Mammary microvascular endothelial cell (primary cell): ENCODE results near the gene ALOX15. TPM values are rescaled to one million over a fixed set of nuclear protein-coding genes. Genes with fewer than 3 reads are reported as not detected.

Experiments used
- total RNA-seq: library from RNA; depleted of rRNA; stranded (reverse); fragments of >200 nt; gene quantifications from 2 replicates; pipeline ENCODE4 v1.2.3, GENCODE V29; 2015

ALOX15 gene
- total RNA-seq = not detected in 2 replicates

DNA sequence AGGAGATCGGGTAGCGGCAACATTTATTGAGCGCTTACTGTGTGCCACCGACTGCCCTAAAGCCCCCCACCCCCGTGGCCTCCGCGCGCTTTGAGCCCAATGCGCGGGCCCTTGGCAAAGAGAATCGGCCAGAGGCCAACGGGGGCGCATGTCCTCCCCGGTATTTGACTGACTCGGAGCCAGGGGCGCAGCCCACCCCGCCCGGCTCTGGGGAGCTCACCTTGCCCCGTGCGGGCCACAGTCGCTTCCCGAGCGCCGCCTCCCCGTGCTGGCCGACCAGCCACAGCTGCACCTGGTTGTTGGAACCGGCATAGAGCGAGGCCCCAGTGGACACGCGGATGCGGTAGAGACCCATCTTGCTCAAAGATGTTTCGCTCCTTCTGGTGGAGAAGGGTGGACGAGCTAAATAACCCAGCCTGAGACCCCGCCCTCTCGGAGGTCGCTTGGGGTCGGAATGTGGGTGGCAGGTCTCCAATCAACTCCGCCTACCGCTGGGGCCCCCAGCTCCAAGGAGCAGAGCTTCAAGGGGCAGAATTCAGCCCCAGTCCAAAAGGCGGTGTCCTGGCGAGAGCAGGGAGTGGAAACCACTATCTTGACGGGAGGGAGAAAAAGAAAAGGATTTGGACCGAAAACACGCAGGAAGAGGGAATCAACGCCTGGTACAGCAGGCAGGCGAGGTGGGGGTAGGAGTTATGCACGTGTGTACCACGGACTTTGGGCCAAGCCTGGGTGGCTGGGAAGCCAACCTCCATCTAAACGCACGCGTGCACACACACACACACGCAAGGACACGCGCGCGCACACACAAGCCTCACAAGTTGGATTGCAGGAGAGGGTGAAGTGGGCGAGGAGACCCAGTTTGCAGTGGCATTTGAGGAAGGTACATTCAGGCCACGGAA, at the start of gene ALOX15:
Gene ALOX15 (minus strand): TSS at position 382 of the 899 bp plus-strand sequence. CDS start 27 bp downstream, at position 355.

GRCh38 chr17:4584101-4584916, 57.2 kb downstream of the ALOX15 start, which contains the start of gene SMTNL2:
Gene SMTNL2, plus strand, starts transcription at chr17:4584529. Its CDS starts 77 bp downstream, at chr17:4584606.

Other genes with a start within 250 kb of the ALOX15 start
- gene SPNS3, start 207.7 kb downstream of the ALOX15 start, total RNA-seq = 0.93 and 0.98 TPM in 2 replicates
- 69.0 and 75.5 TPM in 2 replicates for gene SPNS2, start 142.8 kb downstream of the ALOX15 start, total RNA-seq
- 85.0 and 85.7 TPM in 2 replicates for gene MYBBP1A, start 86.3 kb downstream of the ALOX15 start, total RNA-seq
- not detected in 2 replicates for gene GGT6, start 81.1 kb downstream of the ALOX15 start, total RNA-seq
- 0.20 TPM in 1 of 2 replicates, not detected in the other for gene SMTNL2, start 57.1 kb downstream of the ALOX15 start, total RNA-seq
- 38.2 and 40.3 TPM in 2 replicates for gene PELP1, start 62.5 kb upstream of the ALOX15 start, total RNA-seq
- 15.3 and 18.1 TPM in 2 replicates for gene ARRB2, start 69.0 kb upstream of the ALOX15 start, total RNA-seq
- 27.3 and 31.6 TPM in 2 replicates for gene MED11, start 89.8 kb upstream of the ALOX15 start, total RNA-seq
- 0.07 and 0.10 TPM in 2 replicates for gene ZMYND15, start 98.2 kb upstream of the ALOX15 start, total RNA-seq
- 10.3 and 11.9 TPM in 2 replicates for gene CXCL16, start 98.2 kb upstream of the ALOX15 start, total RNA-seq
- gene TM4SF5, start 130.2 kb upstream of the ALOX15 start, total RNA-seq = not detected in 2 replicates
- gene VMO1, start 144.7 kb upstream of the ALOX15 start, total RNA-seq = 0.13 and 0.44 TPM in 2 replicates
- not detected in 2 replicates for gene GLTPD2, start 147.3 kb upstream of the ALOX15 start, total RNA-seq
- gene PSMB6, start 154.5 kb upstream of the ALOX15 start, total RNA-seq = 334 and 357 TPM in 2 replicates
- gene PLD2, start 165.5 kb upstream of the ALOX15 start, total RNA-seq = 18.0 and 18.8 TPM in 2 replicates
- 30.3 and 30.9 TPM in 2 replicates for gene MINK1, start 191.7 kb upstream of the ALOX15 start, total RNA-seq